GM10266 (cell line): Measurements from ENCODE around the gene LMBR1L.

Experiments used
- DNase-seq: peaks from one replicate; pipeline ENCODE4 v3.0.0; 2012; ENCODE audit errors: extremely low spot score
- CTCF ChIP-seq: IDR thresholded peaks from 2 replicates; pipeline ENCODE4 v1.5.1; 2012; ENCODE audit warnings: mild to moderate bottlenecking, low read depth; ENCODE audit not compliant: control insufficient read depth, insufficient read depth; ENCODE audit errors: missing control alignments

The LMBR1L gene

DNA sequence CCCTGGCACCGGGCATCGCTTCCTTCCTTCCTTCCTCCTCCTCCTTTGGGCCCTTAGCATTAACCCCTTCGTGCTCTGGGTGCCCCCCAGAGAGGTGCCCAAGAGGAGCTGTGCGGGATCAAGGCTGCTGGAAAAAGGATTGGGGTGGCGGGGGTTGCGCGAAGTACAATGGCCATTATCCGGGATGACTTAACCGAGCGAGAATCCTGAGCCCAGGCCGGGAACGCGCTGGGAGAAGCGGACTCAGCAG lies 18.9 kb downstream of the LMBR1L start:
- DNase-seq = no peak
- no peak for TF ChIP-seq CTCF

DNA sequence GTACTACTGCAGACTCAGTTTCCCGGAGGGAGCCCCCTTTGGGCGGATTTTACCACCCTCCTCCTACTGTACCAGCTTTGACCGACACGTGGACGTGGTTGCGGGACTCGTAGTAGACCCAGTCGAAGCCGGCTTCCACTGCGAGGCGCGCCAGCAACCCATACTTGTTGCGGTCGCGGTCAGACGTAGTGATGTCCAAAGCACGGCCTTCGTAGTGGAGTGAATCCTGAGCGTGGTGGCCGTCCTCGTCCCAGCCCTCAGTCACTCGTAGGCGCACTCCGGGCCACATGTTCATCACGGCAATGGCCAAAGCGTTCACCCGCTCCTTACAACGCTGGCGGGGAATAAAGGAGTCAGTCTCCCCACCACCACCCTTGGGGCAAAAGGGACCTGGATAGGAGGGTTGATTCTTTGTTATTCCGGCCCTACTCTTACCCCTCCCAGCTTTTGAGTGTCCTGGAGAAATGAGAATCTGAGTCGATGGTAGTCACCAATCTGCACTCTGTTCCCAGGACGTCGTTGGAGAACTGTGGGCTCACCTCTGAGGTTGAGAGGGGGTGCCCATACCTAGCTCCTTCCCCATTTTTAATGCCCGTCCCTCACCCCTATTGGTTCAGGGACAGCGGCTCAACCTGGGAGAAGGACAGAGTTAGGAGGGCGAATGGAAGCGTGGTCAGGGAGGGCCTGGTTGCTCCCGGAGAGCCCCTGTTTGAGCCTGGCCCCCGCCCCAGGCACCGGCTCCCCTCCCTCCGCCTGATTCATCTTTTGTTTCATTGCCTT lies 19.4 kb downstream of the LMBR1L start:
- no peak for TF ChIP-seq CTCF
- DNase-seq = no peak

DNA sequence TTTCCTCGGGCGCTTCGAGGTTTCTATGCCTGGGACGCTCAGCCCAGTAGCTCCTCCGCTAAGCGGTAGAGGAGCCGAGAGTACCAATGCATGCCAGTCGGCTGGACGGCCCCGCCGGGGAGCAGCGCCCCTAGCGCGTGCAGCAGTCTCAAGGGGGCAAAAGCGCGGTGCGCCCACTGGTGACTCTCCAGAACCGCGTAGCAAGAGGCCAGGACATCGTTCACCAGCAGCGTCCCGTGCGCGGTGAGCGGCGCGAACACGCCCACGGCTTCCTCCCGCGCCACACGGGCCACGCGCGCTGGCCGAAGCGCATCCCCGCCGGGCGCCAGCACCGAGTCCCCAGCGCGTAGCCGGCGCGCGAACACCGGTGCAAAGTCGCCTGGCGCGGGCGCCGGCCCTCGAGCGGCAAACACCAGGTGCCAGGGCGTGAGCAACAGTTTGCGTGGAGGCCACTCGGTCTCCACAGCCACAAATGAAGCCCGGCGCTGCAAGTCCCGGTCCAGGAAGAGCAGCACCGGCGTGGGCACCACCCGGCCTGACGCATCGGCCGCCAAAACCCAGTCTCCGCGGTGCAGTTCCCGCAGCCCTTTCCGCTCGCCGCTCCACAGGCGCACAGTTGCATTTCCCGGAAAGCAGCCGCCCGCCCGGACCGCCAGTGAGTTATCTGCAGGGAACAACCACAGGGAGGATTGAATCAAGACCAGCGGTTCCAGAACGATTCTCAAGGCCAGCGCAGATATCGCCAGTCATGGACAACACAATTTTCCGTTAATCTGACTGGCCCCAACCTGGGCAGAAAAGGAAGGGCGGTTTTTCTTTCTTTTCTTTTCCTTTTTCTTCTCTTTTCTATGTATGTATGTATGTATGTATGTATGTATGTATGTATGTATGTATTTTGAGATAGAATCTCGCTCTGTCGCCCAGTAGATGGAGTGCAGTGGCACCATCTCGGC lies 20.6 kb downstream of the LMBR1L start:
- DNase-seq = no peak
- TF ChIP-seq CTCF = peak; percentile 0

DNA sequence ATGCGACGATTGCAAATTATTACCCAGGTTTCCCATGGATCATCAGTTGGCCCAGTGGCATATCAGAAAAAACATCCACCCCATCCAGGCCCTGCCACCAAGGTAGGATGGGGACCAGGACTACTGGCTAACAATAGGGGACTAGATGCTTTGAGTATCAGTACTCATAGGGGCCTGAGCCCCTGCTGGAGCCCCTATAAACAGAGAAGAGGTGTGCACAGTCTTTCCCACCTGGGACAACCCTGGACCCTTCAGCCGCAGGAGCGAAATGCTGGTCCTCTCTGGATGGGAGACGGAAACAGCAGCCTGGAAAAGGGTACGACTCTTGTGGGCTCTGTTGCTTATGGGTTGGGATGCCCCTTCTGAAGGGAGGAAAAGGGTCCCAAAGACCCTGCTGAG lies 21.7 kb downstream of the LMBR1L start:
- no peak for DNase-seq
- TF ChIP-seq CTCF = no peak

DNA sequence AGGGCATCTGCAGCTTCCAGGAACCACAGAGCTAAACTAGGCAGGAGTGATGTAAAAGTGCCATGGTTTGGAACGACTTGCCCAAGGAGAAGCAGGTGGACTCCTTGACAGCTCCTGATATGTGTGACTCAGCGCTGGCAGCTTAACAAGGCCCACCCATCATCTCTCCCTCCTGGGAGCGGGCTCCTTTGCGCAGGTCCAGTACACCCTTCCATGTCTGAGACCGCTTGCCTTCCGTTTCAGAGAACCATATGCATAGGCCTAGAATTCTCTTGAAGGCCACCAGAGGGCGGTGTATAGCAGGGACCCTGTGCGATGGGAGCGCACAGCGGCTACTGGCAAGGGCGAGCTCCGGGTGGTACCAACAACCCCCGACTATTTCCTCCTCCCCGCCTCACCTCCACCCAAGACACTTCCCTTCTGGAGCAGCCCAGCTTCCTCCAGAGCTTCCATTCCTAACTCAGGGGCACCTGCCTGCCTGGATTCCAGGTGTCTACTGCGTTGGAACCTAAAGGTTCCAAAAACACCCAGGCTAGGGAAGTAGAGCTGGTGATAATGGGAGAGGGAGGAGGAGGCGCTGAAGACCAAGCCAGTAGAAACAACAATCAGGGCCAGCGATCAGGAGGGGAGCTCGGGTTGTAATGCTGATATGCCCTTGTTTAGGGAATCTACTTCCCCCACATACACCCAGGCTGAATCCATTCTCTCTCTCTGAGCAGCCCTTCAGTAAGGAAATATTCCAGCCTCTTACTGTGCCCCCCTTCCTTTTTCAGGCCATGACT lies 22.3 kb downstream of the LMBR1L start:
- DNase-seq = peak; percentile 89
- peak; percentile 91 for TF ChIP-seq CTCF

- TF ChIP-seq CTCF = no peak
- DNase-seq = no peak
These were observed 24.5 kb downstream of the LMBR1L start for GRCh38 chr12:49086116-49086515.

DNA sequence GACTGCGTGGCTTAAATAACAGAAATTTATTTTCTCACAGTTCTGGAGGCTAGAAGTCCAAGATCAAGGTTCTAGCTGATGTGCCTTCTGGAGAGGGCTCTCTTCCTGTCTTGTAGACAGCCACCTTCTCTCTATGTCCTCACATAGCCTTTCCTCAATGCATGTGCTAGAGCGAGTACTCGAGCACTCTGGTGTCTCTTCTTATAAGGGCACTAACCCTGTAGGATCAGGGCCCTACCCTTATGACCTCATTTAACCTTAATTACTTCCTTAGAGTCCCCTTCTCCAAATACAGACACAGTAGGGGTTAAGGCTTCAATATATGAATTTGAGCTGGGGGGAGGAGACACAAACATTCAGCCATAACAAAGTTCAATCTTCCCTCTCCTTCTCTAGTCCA lies 26.2 kb downstream of the LMBR1L start:
- TF ChIP-seq CTCF = no peak

More for the DNA sequence above, 26.2 kb downstream of the LMBR1L start:
- no peak for DNase-seq
